Measurements from ENCODE around the gene NEURL3. TPM values are rescaled to one million over a fixed set of nuclear protein-coding genes. Genes with fewer than 3 reads are reported as not detected.
"Not testable (repeated sequence)": the region's sequence is repeated elsewhere in the genome, so short reads cannot be mapped to it uniquely, and the experiment has no call there.

NEURL3 gene
- total RNA-seq (1 to 10 TPM in 1 of 5 experiments, under 1 TPM in 2, not detected in 2; 0.27 to 1.3 (median 0.43) TPM), polyA plus RNA-seq (not detected), total RNA-seq (not detected)

GRCh38 chr2:96505231-96505889 lies at the start of gene NEURL3:
NEURL3 (minus strand) TSS chr2:96505357; CDS start chr2:96505286, 71 bp downstream.
- no peaks in the 10 kb centered on the region for H3K9me3 ChIP-seq (ENCODE audit: control insufficient read depth in 2 of 3, low read length in 3 of 3)
- peaks cover 10 to 57% (median 17%) of the 10 kb centered on the region in 7 donors for H3K4me1 Mint-ChIP-seq
- H3K36me3 ChIP-seq (ENCODE audit: control insufficient read depth in 2 of 3, insufficient read depth in 3 of 3, low read length in 3 of 3), result no peaks in the 10 kb centered on the region
- H3K27me3 Mint-ChIP-seq, result peaks cover 3 to 13% (median 11%) of the 10 kb centered on the region in 5 donors
- H3K9me3 Mint-ChIP-seq, result no peaks in the 10 kb centered on the region
- H3K27me3 ChIP-seq (ENCODE audit: control insufficient read depth in 2 of 2, insufficient read depth in 2 of 2, low read length in 2 of 2), result no peaks in the 10 kb centered on the region
- ChIA-PET CTCF (interaction anchor here (0.9 to 1.3 kb wide), 3 partner anchors 23 to 98 kb away, joined by 3 to 4 read pairs (median 3); no protein-coding TSS in a partner anchor), POLR2A (interaction anchor here (0.6 to 5.7 kb wide), 4 partner anchors 15 to 201 kb away, joined by 3 to 28 read pairs (median 4); no protein-coding TSS in a partner anchor)
- peak within 1 kb of the TSS in 1 of 10 donors; percentile 14 for H3K4me3 Mint-ChIP-seq
- peak within 1 kb of the TSS in 1 of 9 donors; percentile 50 for H3K27ac Mint-ChIP-seq
- no peaks in the 10 kb centered on the region for H3K36me3 Mint-ChIP-seq
- H3K4me3 ChIP-seq (ENCODE audit: low read length), result no peak within 1 kb of the TSS
- ATAC-seq, result no peak
- no peak within 1 kb of the TSS for H3K27ac ChIP-seq (ENCODE audit: low read depth, low read length)
- H3K4me1 ChIP-seq (ENCODE audit: control insufficient read depth in 2 of 2, insufficient read depth in 2 of 2, low read length in 2 of 2), result peaks cover 3 to 18% of the 10 kb centered on the region in 2 donors
- DNase-seq, result no peak
- intact Hi-C loops (cut with micrococcal nuclease), result loop anchor here in 1 of 2 donors (5.0 kb wide), 1 partner anchor 148 kb away; no protein-coding TSS in a partner anchor

- H3K4me3 ChIP-seq (ENCODE audit: low read length), result no peak overlapping the region
- H3K4me1 ChIP-seq (ENCODE audit: control insufficient read depth in 2 of 2, insufficient read depth in 2 of 2, low read length in 2 of 2), result peaks cover 4 to 7% of the 10 kb centered on the region in 2 donors
- H3K27ac ChIP-seq (ENCODE audit: low read depth, low read length), result no peak overlapping the region
- Mint-ChIP-seq H3K27me3 (peaks cover 0 to 2% (median 0%) of the 10 kb centered on the region in 5 donors), H3K9me3 (peaks cover 0 to 5% (median 0%) of the 10 kb centered on the region in 11 donors), H3K36me3 (peaks cover 0 to 7% (median 0%) of the 10 kb centered on the region in 5 donors), H3K27ac (peak overlapping the region; percentile 33 to 88 (median 71)), H3K4me3 (peak overlapping the region in 7 of 10 donors; percentile 3 to 67 (median 32)), H3K4me1 (peaks cover 0 to 30% (median 15%) of the 10 kb centered on the region in 7 donors)
- DNase-seq (peak; percentile 46 to 80 (median 73)), ATAC-seq (peak; percentile 76)
- CTCF ChIA-PET, result interaction anchor here (0.5 to 3.5 kb wide), 17 partner anchors 10 to 379 kb away, joined by 3 to 34 read pairs (median 4); no protein-coding TSS in a partner anchor
- POLR2A ChIA-PET, result interaction anchor here (0.6 to 12.5 kb wide), 7 partner anchors 11 to 317 kb away, joined by 3 to 241 read pairs (median 3); partner anchors contain the start of genes ARID5A and CNNM3
- H3K36me3 ChIP-seq (ENCODE audit: control insufficient read depth in 2 of 3, insufficient read depth in 3 of 3, low read length in 3 of 3), result peaks cover 0 to 35% (median 5%) of the 10 kb centered on the region in 3 experiments
- no peaks in the 10 kb centered on the region for H3K9me3 ChIP-seq (ENCODE audit: control insufficient read depth in 2 of 3, low read length in 3 of 3)
- H3K27me3 ChIP-seq (ENCODE audit: control insufficient read depth in 2 of 2, insufficient read depth in 2 of 2, low read length in 2 of 2), result no peaks in the 10 kb centered on the region
- intact Hi-C loops (cut with micrococcal nuclease), result loop anchor here (1.0 to 2.0 kb wide), 9 partner anchors 15 to 195 kb away; no protein-coding TSS in a partner anchor
These were observed 49.4 kb upstream of the NEURL3 start for GRCh38 chr2:96554293-96555145.

- H3K4me3 Mint-ChIP-seq, result peak overlapping the region in 7 of 10 donors; percentile 3 to 67 (median 43)
- H3K4me3 ChIP-seq (ENCODE audit: low read length); ATAC-seq; H3K9me3 Mint-ChIP-seq; H3K9me3 ChIP-seq (ENCODE audit: control insufficient read depth in 2 of 3, low read length in 3 of 3); H3K27ac ChIP-seq (ENCODE audit: low read depth, low read length); H3K4me1 ChIP-seq (ENCODE audit: control insufficient read depth in 2 of 2, insufficient read depth in 2 of 2, low read length in 2 of 2); DNase-seq; H3K27me3 ChIP-seq (ENCODE audit: control insufficient read depth in 2 of 2, insufficient read depth in 2 of 2, low read length in 2 of 2); H3K27me3 Mint-ChIP-seq; H3K36me3 Mint-ChIP-seq: not testable (repeated sequence)
- peak overlapping the region in 8 of 9 donors; percentile 60 to 88 (median 74) for H3K27ac Mint-ChIP-seq
- CTCF ChIA-PET, result interaction anchor here (0.6 to 3.5 kb wide), 14 partner anchors 9 to 379 kb away, joined by 3 to 34 read pairs (median 6); no protein-coding TSS in a partner anchor
- POLR2A ChIA-PET, result interaction anchor here (0.6 to 12.5 kb wide), 7 partner anchors 10 to 317 kb away, joined by 3 to 241 read pairs (median 3); partner anchors contain the start of genes ARID5A and CNNM3
- H3K36me3 ChIP-seq (ENCODE audit: control insufficient read depth in 2 of 3, insufficient read depth in 3 of 3, low read length in 3 of 3), result peaks cover 5 to 41% (median 6%) of the 10 kb centered on the region in 3 experiments
- peaks cover 0 to 30% (median 15%) of the 10 kb centered on the region in 7 donors for H3K4me1 Mint-ChIP-seq
- intact Hi-C loops (cut with micrococcal nuclease), result loop anchor here (1.0 to 2.0 kb wide), 9 partner anchors 15 to 195 kb away; no protein-coding TSS in a partner anchor
These were observed 48.8 kb upstream of the NEURL3 start for GRCh38 chr2:96553957-96554292.

GRCh38 chr2:96553176-96553956 lies 48.2 kb upstream of the NEURL3 start:
- ChIA-PET POLR2A (interaction anchor here (0.6 to 12.5 kb wide), 7 partner anchors 9 to 356 kb away, joined by 3 to 241 read pairs (median 3); partner anchors contain the start of genes ARID5A and CNNM3), CTCF (interaction anchor here (0.7 to 3.5 kb wide), 13 partner anchors 9 to 378 kb away, joined by 3 to 34 read pairs (median 6); no protein-coding TSS in a partner anchor)
- ATAC-seq (no peak), DNase-seq (peak in 3 of 9 donors; percentile 12 to 23 (median 18))
- peak overlapping the region in 6 of 10 donors; percentile 3 to 67 (median 46) for H3K4me3 Mint-ChIP-seq
- H3K36me3 ChIP-seq (ENCODE audit: control insufficient read depth in 2 of 3, insufficient read depth in 3 of 3, low read length in 3 of 3), result peaks cover 10 to 47% (median 11%) of the 10 kb centered on the region in 3 experiments
- H3K27ac ChIP-seq (ENCODE audit: low read depth, low read length), result peak overlapping the region; percentile 14
- no peaks in the 10 kb centered on the region for H3K9me3 ChIP-seq (ENCODE audit: control insufficient read depth in 2 of 3, low read length in 3 of 3)
- H3K36me3 Mint-ChIP-seq, result peaks cover 0 to 7% (median 0%) of the 10 kb centered on the region in 5 donors
- peaks cover 0 to 30% (median 15%) of the 10 kb centered on the region in 7 donors for H3K4me1 Mint-ChIP-seq
- peak overlapping the region in 8 of 9 donors; percentile 60 to 88 (median 80) for H3K27ac Mint-ChIP-seq
- H3K4me1 ChIP-seq (ENCODE audit: control insufficient read depth in 2 of 2, insufficient read depth in 2 of 2, low read length in 2 of 2), result peaks cover 4 to 7% of the 10 kb centered on the region in 2 donors
- H3K4me3 ChIP-seq (ENCODE audit: low read length), result no peak overlapping the region
- H3K9me3 Mint-ChIP-seq, result peaks cover 0 to 5% (median 0%) of the 10 kb centered on the region in 11 donors
- intact Hi-C loops (cut with micrococcal nuclease), result no loop called here
- no peaks in the 10 kb centered on the region for H3K27me3 ChIP-seq (ENCODE audit: control insufficient read depth in 2 of 2, insufficient read depth in 2 of 2, low read length in 2 of 2)
- H3K27me3 Mint-ChIP-seq, result no peaks in the 10 kb centered on the region

GRCh38 chr2:96552315-96553175 lies 47.4 kb upstream of the NEURL3 start:
- no peaks in the 10 kb centered on the region for H3K27me3 ChIP-seq (ENCODE audit: control insufficient read depth in 2 of 2, insufficient read depth in 2 of 2, low read length in 2 of 2)
- ATAC-seq (no peak), DNase-seq (peak in 3 of 9 donors; percentile 11 to 46 (median 30))
- peak overlapping the region in 2 of 10 donors; percentile 11 to 21 for H3K4me3 Mint-ChIP-seq
- H3K4me3 ChIP-seq (ENCODE audit: low read length), result no peak overlapping the region
- peaks cover 0 to 5% (median 0%) of the 10 kb centered on the region in 11 donors for H3K9me3 Mint-ChIP-seq
- H3K27me3 Mint-ChIP-seq, result no peaks in the 10 kb centered on the region
- H3K4me1 ChIP-seq (ENCODE audit: control insufficient read depth in 2 of 2, insufficient read depth in 2 of 2, low read length in 2 of 2), result peaks cover 8% of the 10 kb centered on the region in 2 donors
- peaks cover 3 to 35% (median 20%) of the 10 kb centered on the region in 7 donors for H3K4me1 Mint-ChIP-seq
- peak overlapping the region in 8 of 9 donors; percentile 64 to 88 (median 78) for H3K27ac Mint-ChIP-seq
- no peak overlapping the region for H3K27ac ChIP-seq (ENCODE audit: low read depth, low read length)
- H3K9me3 ChIP-seq (ENCODE audit: control insufficient read depth in 2 of 3, low read length in 3 of 3), result no peaks in the 10 kb centered on the region
- H3K36me3 Mint-ChIP-seq, result peaks cover 0 to 8% (median 1%) of the 10 kb centered on the region in 5 donors
- intact Hi-C loops (cut with micrococcal nuclease), result no loop called here
- ChIA-PET CTCF (interaction anchor here (1.1 to 3.5 kb wide), 5 partner anchors 13 to 145 kb away, joined by 4 to 34 read pairs (median 26); no protein-coding TSS in a partner anchor), POLR2A (interaction anchor here (0.7 to 12.5 kb wide), 3 partner anchors 9 to 357 kb away, joined by 3 to 241 read pairs (median 4); partner anchors contain the start of gene ARID5A)
- peaks cover 16 to 55% (median 17%) of the 10 kb centered on the region in 3 experiments for H3K36me3 ChIP-seq (ENCODE audit: control insufficient read depth in 2 of 3, insufficient read depth in 3 of 3, low read length in 3 of 3)
